Right atrium auricular region (tissue), 2 donors: Measurements from ENCODE around the gene NFKBIA. TPM values are rescaled to one million over a fixed set of nuclear protein-coding genes. Genes with fewer than 3 reads are reported as not detected.
"Not testable (repeated sequence)": the region's sequence is repeated elsewhere in the genome, so short reads cannot be mapped to it uniquely, and the experiment has no call there.

ENCODE experiments used
- DNase-seq: peaks from one replicate; pipeline ENCODE4 v3.0.0-alpha.2; 2019; ENCODE audit warnings: low spot score
- H3K27ac ChIP-seq, 2 donors: fragments of 200-600 bp; sonication (generic); 1 replicate in 1 of 2; 2 replicates in 1 of 2; pipeline ENCODE4 v1.5.1; 2016 to 2019
- H3K27me3 ChIP-seq, 2 donors: fragments of 200-600 bp; sonication (generic); one replicate each; pipeline versions ENCODE4 v1.5.1 to v1.6.0; 2017 to 2019
- H3K36me3 ChIP-seq: fragments of 200-600 bp; sonication (generic); one replicate; pipeline ENCODE4 v1.5.1; 2016
- H3K4me1 ChIP-seq, 2 donors: fragments of 200-600 bp; sonication (generic); one replicate each; pipeline versions ENCODE4 v1.5.1 to v1.6.0; 2017 to 2019
- H3K4me3 ChIP-seq, 2 donors: fragments of 200-600 bp; sonication (generic); 1 replicate in 1 of 2; 2 replicates in 1 of 2; pipeline ENCODE4 v1.5.1; 2017 to 2019; ENCODE audit warnings: mild to moderate bottlenecking in 1 of 2, moderate library complexity in 1 of 2
- H3K9me3 ChIP-seq, 2 donors: fragments of 200-600 bp; sonication (generic); one replicate each; pipeline ENCODE4 v1.5.1; 2019
- CTCF ChIP-seq, 2 donors: fragments of 200-600 bp; sonication (generic); IDR thresholded peaks; one replicate each; pipeline ENCODE4 v1.5.1; 2019; ENCODE audit warnings: antibody characterized with exemption in 2 of 2
- total RNA-seq, 2 donors: library from RNA; depleted of rRNA; stranded (reverse); fragments of >200 nt; gene quantifications; one replicate each; pipeline ENCODE4 v1.1.0, GENCODE V29; 2016

NFKBIA gene
- 100 to 1,000 TPM; 237 to 302 TPM for total RNA-seq

- Histone ChIP-seq H3K4me1 (peaks cover 0 to 50% of the 10 kb centered on the region in 2 donors), H3K4me3 (peak within 1 kb of the TSS; percentile 75 to 93), H3K27me3 (no peaks in the 10 kb centered on the region), H3K36me3 (peaks cover 37% of the 10 kb centered on the region), H3K27ac (peak within 1 kb of the TSS; percentile 97 to 100), H3K9me3 (no peaks in the 10 kb centered on the region)
- peak in 1 of 2 donors; percentile 39 for TF ChIP-seq CTCF (IDR thresholded peaks at IDR 0.05)
- peak; percentile 92 for DNase-seq
These were observed at the start of gene NFKBIA for GRCh38 chr14:35404449-35405303. Gene NFKBIA, minus strand, starts transcription at chr14:35404749. Its CDS starts 105 bp downstream, at chr14:35404644.

GRCh38 chr14:35446450-35446849 lies 41.9 kb upstream of the NFKBIA start:
- Histone ChIP-seq H3K4me1 (no peaks in the 10 kb centered on the region), H3K9me3 (no peaks in the 10 kb centered on the region), H3K36me3 (no peaks in the 10 kb centered on the region), H3K27ac (no peak overlapping the region), H3K4me3 (no peak overlapping the region), H3K27me3 (no peaks in the 10 kb centered on the region)
- TF ChIP-seq CTCF (IDR thresholded peaks at IDR 0.05), result no peak
- no peak for DNase-seq

GRCh38 chr14:35444104-35444503 lies 39.6 kb upstream of the NFKBIA start:
- Histone ChIP-seq H3K4me1 (no peaks in the 10 kb centered on the region), H3K4me3 (no peak overlapping the region), H3K27me3 (no peaks in the 10 kb centered on the region), H3K36me3 (no peaks in the 10 kb centered on the region), H3K27ac (no peak overlapping the region), H3K9me3 (no peaks in the 10 kb centered on the region)
- DNase-seq, result no peak
- no peak for TF ChIP-seq CTCF (IDR thresholded peaks at IDR 0.05)

GRCh38 chr14:35441160-35441559 lies 36.6 kb upstream of the NFKBIA start:
- no peak for TF ChIP-seq CTCF (IDR thresholded peaks at IDR 0.05)
- no peaks in the 10 kb centered on the region for H3K27me3 ChIP-seq
- H3K27ac ChIP-seq, result no peak overlapping the region
- H3K4me3 ChIP-seq, result no peak overlapping the region
- no peak for DNase-seq
- no peaks in the 10 kb centered on the region for H3K4me1 ChIP-seq
- H3K9me3 ChIP-seq, result no peaks in the 10 kb centered on the region
- H3K36me3 ChIP-seq, result no peaks in the 10 kb centered on the region

- TF ChIP-seq CTCF (IDR thresholded peaks at IDR 0.05), result peak in 1 of 2 donors; percentile 20
- no peaks in the 10 kb centered on the region for H3K9me3 ChIP-seq
- H3K4me1 ChIP-seq, result no peaks in the 10 kb centered on the region
- no peaks in the 10 kb centered on the region for H3K27me3 ChIP-seq
- no peak for DNase-seq
- H3K27ac ChIP-seq, result no peak overlapping the region
- no peak overlapping the region for H3K4me3 ChIP-seq
- H3K36me3 ChIP-seq, result no peaks in the 10 kb centered on the region
These were observed 34.6 kb upstream of the NFKBIA start for GRCh38 chr14:35438910-35439713.

- not testable (repeated sequence) for H3K27ac ChIP-seq, H3K4me1 ChIP-seq, DNase-seq, H3K36me3 ChIP-seq, H3K9me3 ChIP-seq, H3K4me3 ChIP-seq, H3K27me3 ChIP-seq
These were observed 33.9 kb upstream of the NFKBIA start for GRCh38 chr14:35438492-35438891.
